Lung (tissue), 12 donors: ENCODE results near the gene FEN1. TPM values are rescaled to one million over a fixed set of nuclear protein-coding genes. Genes with fewer than 3 reads are reported as not detected.
A peak's percentile ranks its signal among the peaks of the same experiment; 100 is the strongest.

Source experiments
- ATAC-seq: fragments of 200-7000 bp; cut with Tn5 transposase; one replicate; pipeline ENCODE4 v1.9.1; 2020; ENCODE audit warnings: moderate number of reproducible peaks; ENCODE audit not compliant: insufficient read depth, low FRiP score
- DNase-seq, 3 donors: peaks; one replicate each; pipeline ENCODE4 v3.0.0-alpha.2; 2013 to 2017
- H3K27ac ChIP-seq, 2 donors: one replicate each; pipeline ENCODE4 v1.5.1; 2013; ENCODE audit warnings: mild to moderate bottlenecking in 2 of 2, moderate library complexity in 2 of 2, control low read depth in 1 of 2, inconsistent platforms in 1 of 2, low read depth in 1 of 2, low read length in 1 of 2
- H3K27me3 ChIP-seq, 3 donors: one replicate each; pipeline ENCODE4 v1.5.1; 2013; ENCODE audit warnings: low read length in 2 of 3; ENCODE audit not compliant: control insufficient read depth in 3 of 3, insufficient read depth in 3 of 3
- H3K36me3 ChIP-seq, 4 donors: one replicate each; pipeline ENCODE4 v1.5.1; 2013; ENCODE audit warnings: low read length in 4 of 4, mild to moderate bottlenecking in 1 of 4, moderate library complexity in 1 of 4; ENCODE audit not compliant: control insufficient read depth in 4 of 4, insufficient read depth in 4 of 4
- H3K4me1 ChIP-seq, 5 donors: one replicate each; pipeline ENCODE4 v1.5.1; 2013; ENCODE audit warnings: low read length in 5 of 5, mild to moderate bottlenecking in 2 of 5, moderate library complexity in 1 of 5; ENCODE audit not compliant: control insufficient read depth in 5 of 5, insufficient read depth in 5 of 5
- H3K4me3 ChIP-seq: one replicate; pipeline ENCODE4 v1.5.1; 2013; ENCODE audit warnings: mild to moderate bottlenecking, control low read depth, moderate library complexity
- H3K9ac ChIP-seq, 2 donors: one replicate each; pipeline ENCODE4 v1.5.1; 2013; ENCODE audit warnings: low read length in 2 of 2, control low read depth in 1 of 2; ENCODE audit not compliant: insufficient read depth in 1 of 2
- H3K9me3 ChIP-seq, 4 donors: one replicate each; pipeline ENCODE4 v1.5.1; 2013; ENCODE audit warnings: low read length in 3 of 4, mild to moderate bottlenecking in 1 of 4, moderate library complexity in 1 of 4; ENCODE audit not compliant: control insufficient read depth in 4 of 4, insufficient read depth in 3 of 4
- CTCF ChIP-seq: IDR thresholded peaks from 2 replicates; pipeline ENCODE4 v1.5.1; 2012; ENCODE audit warnings: mild to moderate bottlenecking; ENCODE audit errors: control extremely low read depth, extremely low read depth
- WGBS, 2 donors: extraction: QIAGEN DNeasy Blood & Tissue Kit; methylation state at CpG; one replicate each; pipeline ENCODE4 v1.1.7; 2013; 5-methylcytosine and 5-hydroxymethylcytosine counted together
- polyA plus RNA-seq, 2 donors: library from polyadenylated mRNA; stranded (reverse); fragments of 200-250 nt; gene quantifications; one replicate each; pipeline ENCODE4 v1.2.1, GENCODE V29; 2013
- total RNA-seq, 2 donors: library from RNA; depleted of rRNA in 1 of 2; stranded (reverse); fragments of >200 nt in 1 of 2; gene quantifications; one replicate each; pipeline ENCODE4 v1.2.1, GENCODE V29; 2014 to 2021
- donor health status: control.
- donor health status: control.
- donor health status: Bipolar disorder and iron deficiency.
- donor health status: healthy.
- donor health status: DM: yes; HTN: yes; CAD: no.

The FEN1 gene
- total and polyA plus RNA-seq, 4 donors: 6.4 to 13.2 (median 10.2) TPM

DNA sequence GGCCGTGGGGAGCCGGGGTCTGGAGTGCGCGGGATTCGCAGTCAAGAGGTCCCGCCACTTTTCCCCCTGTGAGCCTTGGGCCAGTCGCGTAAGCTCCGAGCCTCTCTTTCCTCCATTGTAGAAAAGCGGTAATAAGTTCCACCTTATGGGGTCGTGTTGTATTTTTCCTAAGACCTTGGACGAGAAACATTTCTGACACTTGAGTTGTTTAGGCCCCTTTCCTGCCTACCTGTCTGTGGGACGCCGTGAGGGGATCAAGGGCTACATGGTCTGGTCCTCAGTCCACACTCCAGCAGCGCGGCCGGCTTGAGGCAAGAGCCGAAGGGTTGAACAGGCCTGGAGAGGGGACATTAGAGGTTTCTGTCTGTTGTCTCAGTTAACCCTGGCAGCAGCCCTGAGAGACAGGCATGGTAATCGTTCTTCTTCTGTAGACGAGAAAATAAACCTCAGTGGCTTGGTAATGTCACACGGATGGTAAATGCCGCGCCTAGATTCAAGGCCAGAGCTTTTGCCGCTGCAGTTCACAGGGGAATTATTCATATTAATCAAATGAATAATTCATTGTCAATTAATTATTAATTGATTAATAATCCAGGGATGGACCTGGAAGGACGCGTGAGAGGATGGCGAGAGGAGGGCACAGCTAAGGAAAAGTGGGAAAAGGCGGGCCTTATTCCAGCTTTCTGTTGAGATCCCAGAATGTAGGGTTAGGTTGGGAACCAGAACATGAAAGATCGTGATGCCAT, 545 bp downstream of the FEN1 start:
- DNase-seq (no peak), ATAC-seq (no peak)
- Histone ChIP-seq H3K27me3 (no peaks in the 10 kb centered on the region), H3K4me3 (peak overlapping the region; percentile 80), H3K36me3 (peaks cover 6 to 28% (median 17%) of the 10 kb centered on the region in 4 donors), H3K9me3 (no peaks in the 10 kb centered on the region), H3K9ac (peak overlapping the region; percentile 71 to 97), H3K27ac (peak overlapping the region; percentile 94 to 97), H3K4me1 (peaks cover 0 to 26% (median 3%) of the 10 kb centered on the region in 5 donors)
- 4 to 6% methylated on average over 29 of the region's 29 CpGs for WGBS, 2 donors
- no peak for TF ChIP-seq CTCF

- WGBS, 2 donors: 69 to 71% methylated on average over 3 of the region's 3 CpGs
- ATAC-seq (no peak), DNase-seq (no peak)
- Histone ChIP-seq H3K9me3 (no peaks in the 10 kb centered on the region), H3K4me3 (no peak overlapping the region), H3K9ac (no peak overlapping the region), H3K36me3 (peaks cover 5 to 24% (median 15%) of the 10 kb centered on the region in 4 donors), H3K27ac (no peak overlapping the region), H3K4me1 (peaks cover 0 to 26% (median 3%) of the 10 kb centered on the region in 5 donors), H3K27me3 (no peaks in the 10 kb centered on the region)
- TF ChIP-seq CTCF: no peak
These were observed 1.1 kb downstream of the FEN1 start for GRCh38 chr11:61793829-61794204.

DNA sequence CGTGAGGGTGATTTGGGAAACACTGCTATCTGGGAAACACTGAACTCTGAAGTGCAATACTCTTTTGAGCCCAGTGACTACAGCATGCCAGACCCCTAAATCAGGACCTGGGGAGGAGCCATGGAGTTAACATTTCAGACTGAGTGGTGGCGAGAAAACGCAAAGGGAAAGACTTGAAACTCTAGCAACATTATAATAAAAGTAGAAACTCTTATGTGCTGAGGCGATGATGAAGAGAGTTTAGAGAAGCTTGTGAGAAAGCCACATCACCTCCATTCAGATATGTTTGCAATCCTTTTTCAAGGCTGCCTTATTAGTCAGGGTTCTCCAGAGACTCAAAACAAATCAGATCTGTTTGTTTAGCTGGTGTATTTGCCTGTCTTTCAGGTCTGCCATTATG, 1.9 kb downstream of the FEN1 start:
- no peak for DNase-seq
- H3K4me3 ChIP-seq: no peak overlapping the region
- no peak overlapping the region for H3K27ac ChIP-seq
- H3K9ac ChIP-seq: no peak overlapping the region
- H3K36me3 ChIP-seq: peaks cover 0 to 17% (median 9%) of the 10 kb centered on the region in 4 donors
- ATAC-seq: no peak
- no peaks in the 10 kb centered on the region for H3K27me3 ChIP-seq
- TF ChIP-seq CTCF: no peak
- WGBS, 2 donors: 90 to 93% methylated on average over 4 of the region's 4 CpGs
- no peaks in the 10 kb centered on the region for H3K9me3 ChIP-seq
- peaks cover 0 to 26% (median 3%) of the 10 kb centered on the region in 5 donors for H3K4me1 ChIP-seq
